GM12873 (cell line): ENCODE results near the gene EVA1C.

Source experiments
- CTCF ChIP-seq: IDR thresholded peaks from 2 replicates; pipeline ENCODE4 v1.5.1; 2012; ENCODE audit warnings: low read depth, mild to moderate bottlenecking, moderate library complexity, low read length, control low read depth; ENCODE audit not compliant: insufficient read depth; ENCODE audit errors: missing control alignments

The EVA1C gene

GRCh38 chr21:32474179-32475059 lies 61.9 kb downstream of the EVA1C start:
- TF ChIP-seq CTCF: no peak

- TF ChIP-seq CTCF: no peak
Observed at GRCh38 chr21:32475162-32475812, 62.8 kb downstream of the EVA1C start.

GRCh38 chr21:32476661-32477423 lies 64.3 kb downstream of the EVA1C start:
- no peak for TF ChIP-seq CTCF

GRCh38 chr21:32477424-32477745 lies 64.9 kb downstream of the EVA1C start:
- no peak for TF ChIP-seq CTCF

GRCh38 chr21:32481875-32482408 lies 69.4 kb downstream of the EVA1C start:
- TF ChIP-seq CTCF: no peak

- no peak for TF ChIP-seq CTCF
Observed at GRCh38 chr21:32482565-32483292, 70.2 kb downstream of the EVA1C start.
